GM13977 (cell line): ENCODE measurements around the gene TSFM.

ENCODE experiments used
- DNase-seq: peaks from one replicate; pipeline ENCODE4 v3.0.0; 2012; ENCODE audit warnings: low spot score
- in situ Hi-C: fragments of 300-500 bp; cut with MboI; formaldehyde crosslinking; loops from one replicate; pipeline ENCODE4 v1.12.0; 2022; ENCODE audit warnings: low sequenced_read_pairs, low pct_unique_long_range_greater_than_20kb, mixed read lengths, inconsistent platforms; ENCODE audit not compliant: unreplicated experiment
- TF ChIP-seq, protein P1 (sequence below): IDR thresholded peaks from 2 replicates; pipeline ENCODE4 v1.5.1; 2012; ENCODE audit warnings: mild to moderate bottlenecking, control low read depth; ENCODE audit not compliant: insufficient read depth; ENCODE audit errors: extremely low read depth, missing control alignments

The TSFM gene

GRCh38 chr12:57737467-57738460 is 44.8 kb upstream of the TSFM start:
- no peak for DNase-seq
- in situ Hi-C loops = no loop called here
- TF ChIP-seq, protein P1, sequence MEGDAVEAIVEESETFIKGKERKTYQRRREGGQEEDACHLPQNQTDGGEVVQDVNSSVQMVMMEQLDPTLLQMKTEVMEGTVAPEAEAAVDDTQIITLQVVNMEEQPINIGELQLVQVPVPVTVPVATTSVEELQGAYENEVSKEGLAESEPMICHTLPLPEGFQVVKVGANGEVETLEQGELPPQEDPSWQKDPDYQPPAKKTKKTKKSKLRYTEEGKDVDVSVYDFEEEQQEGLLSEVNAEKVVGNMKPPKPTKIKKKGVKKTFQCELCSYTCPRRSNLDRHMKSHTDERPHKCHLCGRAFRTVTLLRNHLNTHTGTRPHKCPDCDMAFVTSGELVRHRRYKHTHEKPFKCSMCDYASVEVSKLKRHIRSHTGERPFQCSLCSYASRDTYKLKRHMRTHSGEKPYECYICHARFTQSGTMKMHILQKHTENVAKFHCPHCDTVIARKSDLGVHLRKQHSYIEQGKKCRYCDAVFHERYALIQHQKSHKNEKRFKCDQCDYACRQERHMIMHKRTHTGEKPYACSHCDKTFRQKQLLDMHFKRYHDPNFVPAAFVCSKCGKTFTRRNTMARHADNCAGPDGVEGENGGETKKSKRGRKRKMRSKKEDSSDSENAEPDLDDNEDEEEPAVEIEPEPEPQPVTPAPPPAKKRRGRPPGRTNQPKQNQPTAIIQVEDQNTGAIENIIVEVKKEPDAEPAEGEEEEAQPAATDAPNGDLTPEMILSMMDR = no peak

GRCh38 chr12:57738661-57739237 is 43.8 kb upstream of the TSFM start, which contains the start of gene AGAP2:
Gene AGAP2 (minus strand): TSS chr12:57738742. CDS start chr12:57738246, 496 bp downstream.
- TF ChIP-seq, protein P1 = no peak
- in situ Hi-C loops = no loop called here
- DNase-seq = no peak

GRCh38 chr12:57739387-57739786 is 43.2 kb upstream of the TSFM start:
- TF ChIP-seq, protein P1 = no peak
- no peak for DNase-seq

GRCh38 chr12:57739914-57740538 is 42.6 kb upstream of the TSFM start:
- in situ Hi-C loops = no loop called here
- TF ChIP-seq, protein P1 = no peak
- DNase-seq = no peak

More at GRCh38 chr12:57739387-57739786, 43.2 kb upstream of the TSFM start:
- in situ Hi-C loops = no loop called here

DNA sequence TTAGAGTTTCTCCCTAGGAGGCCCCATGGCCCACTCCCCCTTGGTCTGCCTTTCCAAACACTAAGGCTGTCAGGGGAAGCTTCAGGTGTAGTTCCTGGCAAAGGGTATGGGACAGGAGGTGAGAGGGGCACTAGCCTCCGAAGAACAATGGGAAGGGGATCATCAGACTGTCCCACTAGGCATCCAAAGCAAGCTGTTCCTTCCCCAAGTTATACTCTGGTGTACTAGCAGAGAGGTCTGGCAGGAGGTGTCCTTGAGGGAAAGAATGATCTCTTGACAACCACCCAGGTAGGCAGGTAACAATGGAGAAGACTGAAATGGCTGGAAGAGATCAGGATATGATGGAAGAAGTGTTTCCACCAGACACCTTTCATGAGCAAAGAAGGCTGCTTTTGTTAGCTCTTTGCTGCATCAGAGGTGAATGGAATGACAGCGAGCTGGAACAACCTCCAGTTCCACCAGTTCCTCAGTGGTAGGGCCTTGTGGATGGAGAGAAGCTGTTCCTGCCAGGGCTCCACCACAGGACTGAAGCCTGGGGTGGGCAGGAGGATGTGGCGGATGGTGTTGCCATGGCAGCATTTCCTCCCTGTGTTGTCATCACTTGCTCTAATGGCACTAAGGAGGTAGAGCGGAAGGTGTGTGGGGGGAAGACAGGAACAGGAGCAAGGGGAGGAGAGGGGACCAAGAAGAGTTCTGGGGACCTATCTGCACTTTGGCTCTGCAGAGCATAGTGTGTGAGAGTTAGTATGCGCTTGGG is 41.8 kb upstream of the TSFM start:
- peak; percentile 81 for DNase-seq
- in situ Hi-C loops = no loop called here
- TF ChIP-seq, protein P1 = no peak

- no peak for DNase-seq
- TF ChIP-seq, protein P1 = no peak
- in situ Hi-C loops = no loop called here
Observed at GRCh38 chr12:57741413-57741789, 41.2 kb upstream of the TSFM start.
